ENCODE measurements around the gene CRTC3. TPM values are rescaled to one million over a fixed set of nuclear protein-coding genes. Genes with fewer than 3 reads are reported as not detected.

CRTC3 gene
- total RNA-seq, 1 experiment from 2014 or later, result 35.3 TPM

DNA sequence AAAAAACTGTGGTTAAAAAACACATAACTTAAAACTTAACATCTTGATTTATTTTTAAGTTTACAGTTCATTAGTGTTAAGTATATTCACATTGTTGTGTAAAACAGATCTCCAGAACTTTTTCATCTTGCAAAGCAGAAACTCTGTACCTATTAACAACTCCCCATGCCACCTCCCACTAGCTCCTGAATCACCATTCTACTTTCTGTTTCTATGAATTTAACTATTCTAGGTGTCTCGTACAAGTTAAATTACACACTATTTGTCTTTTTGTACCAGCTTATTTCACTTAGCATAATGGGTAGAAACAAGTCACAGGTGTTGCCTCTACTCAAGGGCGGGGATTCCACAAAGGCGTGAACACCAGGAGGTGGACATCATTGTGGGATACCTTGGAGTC lies 43.2 kb downstream of the CRTC3 start:
- no peak overlapping the region for H3K27ac ChIP-seq (ENCODE audit: low read depth, low read length, poor library complexity, severe bottlenecking)
- BruUV-seq (replicated peaks), result no TSS peak
- CTCF ChIA-PET, result no interaction called here

DNA sequence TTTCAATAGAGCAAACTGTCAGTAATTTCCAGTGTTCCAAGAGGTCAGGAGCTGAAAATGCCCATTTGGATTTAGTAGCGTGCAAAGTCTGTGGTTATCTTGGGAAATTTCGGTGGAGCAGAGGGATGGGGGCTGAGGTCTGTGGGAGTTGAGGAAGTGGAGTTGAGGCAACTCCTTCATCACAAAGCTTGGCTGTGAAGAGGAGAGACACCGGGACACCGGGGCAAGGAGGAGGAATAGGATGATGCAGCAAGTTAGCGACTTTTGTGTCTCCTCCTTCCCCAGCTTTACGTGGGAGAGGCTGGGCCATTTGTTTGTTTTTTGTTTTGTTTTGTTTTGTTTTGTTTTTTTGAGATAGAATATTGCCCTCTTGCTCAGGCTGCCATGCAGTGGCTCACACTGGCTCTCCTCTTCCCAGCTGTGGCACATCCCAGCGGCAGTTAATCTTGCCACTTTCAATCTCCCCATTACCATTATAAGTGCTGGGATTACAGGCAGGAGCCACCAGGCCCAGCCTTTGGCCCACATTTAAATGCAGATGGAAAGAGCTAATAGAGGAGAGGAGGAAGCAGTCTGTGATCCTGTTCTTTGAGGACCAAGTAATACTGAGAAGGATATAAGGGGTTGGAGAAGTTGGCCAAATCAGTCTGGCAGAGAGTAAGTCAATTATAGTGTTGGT lies 47.1 kb downstream of the CRTC3 start:
- TF ChIP-seq EZH2 (IDR thresholded peaks at IDR 0.05; ENCODE audit: borderline replicate concordance, low read depth, low read length, poor library complexity, severe bottlenecking), result no peak
- TF ChIP-seq CTCF (conservative IDR thresholded peaks at IDR 0.05; ENCODE audit: low read depth, low read length), result no peak
- Histone ChIP-seq H3K36me3 (ENCODE audit: insufficient read depth, low read length, poor library complexity, severe bottlenecking) (no peaks in the 10 kb centered on the region), H3K27me3 (replicated peaks; ENCODE audit: insufficient read depth, low read depth, low read length, poor library complexity) (no peaks in the 10 kb centered on the region), H3K4me1 (ENCODE audit: insufficient read depth, low read length, poor library complexity, severe bottlenecking) (peaks cover 14% of the 10 kb centered on the region), H3K27ac (ENCODE audit: low read depth, low read length, poor library complexity, severe bottlenecking) (no peak overlapping the region), H3K9me3 (ENCODE audit: low read depth, low read length, poor library complexity, severe bottlenecking) (no peaks in the 10 kb centered on the region), H3K4me3 (ENCODE audit: low read depth, low read length, poor library complexity, severe bottlenecking) (no peak overlapping the region)
- CTCF ChIA-PET, result no interaction called here
- POLR2A ChIA-PET (ENCODE audit: low non-redundant PET), result no interaction called here
- no peak for DNase-seq (ENCODE audit: low spot score)
- no TSS peak for BruUV-seq (replicated peaks)
- intact Hi-C loops (cut with micrococcal nuclease; ENCODE audit: unreplicated experiment), result no loop called here

More for the DNA sequence above, 43.2 kb downstream of the CRTC3 start:
- Histone ChIP-seq H3K36me3 (ENCODE audit: insufficient read depth, low read length, poor library complexity, severe bottlenecking) (no peaks in the 10 kb centered on the region), H3K4me1 (ENCODE audit: insufficient read depth, low read length, poor library complexity, severe bottlenecking) (no peaks in the 10 kb centered on the region), H3K9me3 (ENCODE audit: low read depth, low read length, poor library complexity, severe bottlenecking) (no peaks in the 10 kb centered on the region), H3K27me3 (replicated peaks; ENCODE audit: insufficient read depth, low read depth, low read length, poor library complexity) (no peaks in the 10 kb centered on the region), H3K4me3 (ENCODE audit: low read depth, low read length, poor library complexity, severe bottlenecking) (no peak overlapping the region)
- TF ChIP-seq EZH2 (IDR thresholded peaks at IDR 0.05; ENCODE audit: borderline replicate concordance, low read depth, low read length, poor library complexity, severe bottlenecking) (no peak), CTCF (conservative IDR thresholded peaks at IDR 0.05; ENCODE audit: low read depth, low read length) (no peak)
- intact Hi-C loops (cut with micrococcal nuclease; ENCODE audit: unreplicated experiment), result no loop called here
- no peak for DNase-seq (ENCODE audit: low spot score)
- POLR2A ChIA-PET (ENCODE audit: low non-redundant PET), result no interaction called here

GRCh38 chr15:90579213-90579612 lies 49.5 kb downstream of the CRTC3 start:
- H3K4me1 ChIP-seq (ENCODE audit: insufficient read depth, low read length, poor library complexity, severe bottlenecking), result peaks cover 36% of the 10 kb centered on the region
- no peaks in the 10 kb centered on the region for H3K27me3 ChIP-seq (replicated peaks; ENCODE audit: insufficient read depth, low read depth, low read length, poor library complexity)
- no TSS peak for BruUV-seq (replicated peaks)
- no peaks in the 10 kb centered on the region for H3K9me3 ChIP-seq (ENCODE audit: low read depth, low read length, poor library complexity, severe bottlenecking)
- no peak overlapping the region for H3K27ac ChIP-seq (ENCODE audit: low read depth, low read length, poor library complexity, severe bottlenecking)
- POLR2A ChIA-PET (ENCODE audit: low non-redundant PET), result no interaction called here
- no peaks in the 10 kb centered on the region for H3K36me3 ChIP-seq (ENCODE audit: insufficient read depth, low read length, poor library complexity, severe bottlenecking)
- intact Hi-C loops (cut with micrococcal nuclease; ENCODE audit: unreplicated experiment), result no loop called here
- CTCF ChIA-PET, result no interaction called here
- no peak for DNase-seq (ENCODE audit: low spot score)
- TF ChIP-seq EZH2 (IDR thresholded peaks at IDR 0.05; ENCODE audit: borderline replicate concordance, low read depth, low read length, poor library complexity, severe bottlenecking) (no peak), CTCF (conservative IDR thresholded peaks at IDR 0.05; ENCODE audit: low read depth, low read length) (no peak)
- H3K4me3 ChIP-seq (ENCODE audit: low read depth, low read length, poor library complexity, severe bottlenecking), result no peak overlapping the region

Measured in A673 (cell line).